CD8-positive, alpha-beta memory T cell (primary cell): Measurements from ENCODE around the gene ACOX3. TPM values are rescaled to one million over a fixed set of nuclear protein-coding genes. Genes with fewer than 3 reads are reported as not detected.

Experiments
- CTCF ChIA-PET: fragments of 350-600 bp; sonication (Branson Sonifier 250); formaldehyde crosslinking; loops from one replicate; lab custom pipeline; 2021; ENCODE audit warnings: antibody characterized with exemption; lab: Charles Lee
- POLR2A ChIA-PET: fragments of 350-600 bp; sonication (Branson Sonifier 250); formaldehyde crosslinking; loops from one replicate; lab custom pipeline; 2021; ENCODE audit warnings: antibody characterized with exemption; lab: Charles Lee
- DNase-seq, 5 donors: peaks; one replicate each; pipeline versions ENCODE4 v3.0.0 to v3.0.0-alpha.2; 2020 to 2022; ENCODE audit warnings: mixed read lengths in 1 of 5
- H3K27ac ChIP-seq: one replicate; pipeline ENCODE4 v1.7.0; 2013; ENCODE audit warnings: low read depth, mild to moderate bottlenecking, low read length, moderate library complexity
- H3K27me3 ChIP-seq: 2 replicates; pipeline ENCODE4 v1.7.0; 2013; ENCODE audit warnings: low read length, mild to moderate bottlenecking; ENCODE audit not compliant: insufficient read depth, poor library complexity, severe bottlenecking
- H3K36me3 ChIP-seq: 2 replicates; pipeline ENCODE4 v1.7.0; 2013; ENCODE audit warnings: mild to moderate bottlenecking, low read length, moderate library complexity; ENCODE audit not compliant: insufficient read depth
- H3K4me1 ChIP-seq: 2 replicates; pipeline ENCODE4 v1.7.0; 2013; ENCODE audit warnings: mild to moderate bottlenecking, low read length, moderate library complexity; ENCODE audit not compliant: insufficient read depth
- H3K4me3 ChIP-seq: 2 replicates; pipeline ENCODE4 v1.7.0; 2013; ENCODE audit warnings: mild to moderate bottlenecking, low read length
- H3K9me3 ChIP-seq: 2 replicates; pipeline ENCODE4 v1.7.0; 2013; ENCODE audit warnings: mild to moderate bottlenecking, low read length
- H3K27ac Mint-ChIP-seq, 8 donors: one replicate each; pipeline ENCODE4 v1.8.0; 2020 to 2021; ENCODE audit warnings: mixed read lengths in 8 of 8, mild to moderate bottlenecking in 6 of 8, inconsistent platforms in 3 of 8, moderate library complexity in 3 of 8
- H3K27me3 Mint-ChIP-seq, 2 donors: one replicate each; pipeline ENCODE4 v1.8.0; 2020 to 2021; ENCODE audit warnings: mixed read lengths in 2 of 2, mild to moderate bottlenecking in 1 of 2, moderate library complexity in 1 of 2
- H3K36me3 Mint-ChIP-seq, 3 donors: one replicate each; pipeline ENCODE4 v1.8.0; 2020 to 2021; ENCODE audit warnings: mixed read lengths in 3 of 3, inconsistent platforms in 1 of 3, mild to moderate bottlenecking in 1 of 3
- H3K4me1 Mint-ChIP-seq, 3 donors: one replicate each; pipeline ENCODE4 v1.8.0; 2020 to 2021; ENCODE audit warnings: mixed read lengths in 3 of 3, inconsistent platforms in 1 of 3, mild to moderate bottlenecking in 1 of 3
- H3K4me3 Mint-ChIP-seq, 7 donors: one replicate each; pipeline ENCODE4 v1.8.0; 2020 to 2021; ENCODE audit warnings: mixed read lengths in 7 of 7, mild to moderate bottlenecking in 6 of 7, moderate library complexity in 4 of 7, inconsistent platforms in 2 of 7
- H3K9me3 Mint-ChIP-seq, 5 donors: one replicate each; pipeline ENCODE4 v1.8.0; 2020 to 2022; ENCODE audit warnings: mixed read lengths in 5 of 5, mild to moderate bottlenecking in 3 of 5, moderate library complexity in 2 of 5, inconsistent platforms in 1 of 5
- polyA plus RNA-seq: library from polyadenylated mRNA; unstranded; fragments of 300-500 nt; fragmentation: Illumina TruSeq; gene quantifications from one replicate; pipeline ENCODE4 v1.2.3, GENCODE V29; 2021
- total RNA-seq, 2 experiments: library from RNA; stranded (reverse); gene quantifications; one replicate each; pipeline ENCODE4 v1.2.3, GENCODE V29; 2021

The ACOX3 gene
- total and polyA plus RNA-seq, 3 experiments from 2014 or later, result 14.2 to 24.9 (median 22.3) TPM

GRCh38 chr4:8471211-8471875, 30.8 kb upstream of the ACOX3 start:
- no peak for DNase-seq
- Mint-ChIP-seq H3K9me3 (no peaks in the 10 kb centered on the region), H3K36me3 (peaks cover 0 to 64% (median 10%) of the 10 kb centered on the region in 3 donors), H3K27me3 (no peaks in the 10 kb centered on the region), H3K4me1 (no peaks in the 10 kb centered on the region), H3K27ac (no peak overlapping the region), H3K4me3 (no peak overlapping the region)
- H3K9me3 ChIP-seq, result no peaks in the 10 kb centered on the region
- H3K4me1 ChIP-seq, result no peaks in the 10 kb centered on the region
- no peak overlapping the region for H3K4me3 ChIP-seq
- ChIA-PET CTCF (no interaction called here), POLR2A (no interaction called here)
- H3K27ac ChIP-seq, result no peak overlapping the region
- no peaks in the 10 kb centered on the region for H3K27me3 ChIP-seq
- no peaks in the 10 kb centered on the region for H3K36me3 ChIP-seq

GRCh38 chr4:8470451-8471024, 30.0 kb upstream of the ACOX3 start:
- POLR2A ChIA-PET, result no interaction called here

GRCh38 chr4:8469550-8469949, 29.0 kb upstream of the ACOX3 start:
- H3K9me3 Mint-ChIP-seq, result no peaks in the 10 kb centered on the region
- no peaks in the 10 kb centered on the region for H3K27me3 Mint-ChIP-seq
- H3K27ac Mint-ChIP-seq, result no peak overlapping the region
- H3K27me3 ChIP-seq, result no peaks in the 10 kb centered on the region
- H3K4me3 Mint-ChIP-seq, result no peak overlapping the region
- H3K36me3 Mint-ChIP-seq, result peaks cover 5 to 70% (median 13%) of the 10 kb centered on the region in 3 donors
- no peaks in the 10 kb centered on the region for H3K4me1 Mint-ChIP-seq
- no peaks in the 10 kb centered on the region for H3K4me1 ChIP-seq
- POLR2A ChIA-PET, result no interaction called here
- CTCF ChIA-PET, result no interaction called here
- no peak for DNase-seq
- H3K27ac ChIP-seq, result no peak overlapping the region
- H3K9me3 ChIP-seq, result no peaks in the 10 kb centered on the region
- H3K36me3 ChIP-seq, result peaks cover 12% of the 10 kb centered on the region
- no peak overlapping the region for H3K4me3 ChIP-seq

More at GRCh38 chr4:8470451-8471024, 30.0 kb upstream of the ACOX3 start:
- DNase-seq, result no peak
- Mint-ChIP-seq H3K36me3 (peaks cover under 1 to 64% (median 10%) of the 10 kb centered on the region in 3 donors), H3K4me3 (no peak overlapping the region), H3K27ac (peak overlapping the region in 1 of 8 donors; percentile 33), H3K4me1 (no peaks in the 10 kb centered on the region), H3K9me3 (no peaks in the 10 kb centered on the region), H3K27me3 (no peaks in the 10 kb centered on the region)
- Histone ChIP-seq H3K9me3 (no peaks in the 10 kb centered on the region), H3K4me3 (no peak overlapping the region), H3K27me3 (no peaks in the 10 kb centered on the region), H3K4me1 (no peaks in the 10 kb centered on the region), H3K27ac (no peak overlapping the region), H3K36me3 (peaks cover 4% of the 10 kb centered on the region)
- CTCF ChIA-PET, result no interaction called here

GRCh38 chr4:8468746-8469535, 28.4 kb upstream of the ACOX3 start:
- Mint-ChIP-seq H3K27ac (peak overlapping the region in 1 of 8 donors; percentile 23), H3K9me3 (no peaks in the 10 kb centered on the region), H3K27me3 (no peaks in the 10 kb centered on the region), H3K4me3 (no peak overlapping the region), H3K4me1 (no peaks in the 10 kb centered on the region), H3K36me3 (peaks cover 5 to 76% (median 13%) of the 10 kb centered on the region in 3 donors)
- H3K27ac ChIP-seq, result no peak overlapping the region
- peak; percentile 9 to 55 (median 15) for DNase-seq
- CTCF ChIA-PET, result interaction anchor here (0.9 to 1.4 kb wide), 3 partner anchors 10 to 16 kb away, joined by 3 to 6 read pairs (median 4); no protein-coding TSS in a partner anchor
- H3K27me3 ChIP-seq, result no peaks in the 10 kb centered on the region
- POLR2A ChIA-PET, result no interaction called here
- no peak overlapping the region for H3K4me3 ChIP-seq
- H3K9me3 ChIP-seq, result no peaks in the 10 kb centered on the region
- H3K4me1 ChIP-seq, result no peaks in the 10 kb centered on the region
- H3K36me3 ChIP-seq, result peaks cover 13% of the 10 kb centered on the region

- H3K27me3 Mint-ChIP-seq, result no peaks in the 10 kb centered on the region
- H3K4me1 ChIP-seq, result no peaks in the 10 kb centered on the region
- no peaks in the 10 kb centered on the region for H3K9me3 Mint-ChIP-seq
- H3K36me3 ChIP-seq, result peaks cover 17% of the 10 kb centered on the region
- H3K27ac Mint-ChIP-seq, result no peak overlapping the region
- H3K36me3 Mint-ChIP-seq, result peaks cover 5 to 85% (median 13%) of the 10 kb centered on the region in 3 donors
- H3K9me3 ChIP-seq, result no peaks in the 10 kb centered on the region
- POLR2A ChIA-PET, result no interaction called here
- no peak for DNase-seq
- no peak overlapping the region for H3K4me3 Mint-ChIP-seq
- H3K4me1 Mint-ChIP-seq, result no peaks in the 10 kb centered on the region
- no peak overlapping the region for H3K4me3 ChIP-seq
- H3K27me3 ChIP-seq, result no peaks in the 10 kb centered on the region
- H3K27ac ChIP-seq, result no peak overlapping the region
- CTCF ChIA-PET, result no interaction called here
These were observed 26.5 kb upstream of the ACOX3 start for GRCh38 chr4:8467016-8467415.

GRCh38 chr4:8465615-8466611, 25.4 kb upstream of the ACOX3 start:
- Histone ChIP-seq H3K27me3 (no peaks in the 10 kb centered on the region), H3K4me3 (no peak overlapping the region), H3K9me3 (no peaks in the 10 kb centered on the region), H3K4me1 (no peaks in the 10 kb centered on the region), H3K36me3 (peaks cover 17% of the 10 kb centered on the region), H3K27ac (no peak overlapping the region)
- Mint-ChIP-seq H3K36me3 (peaks cover 5 to 87% (median 13%) of the 10 kb centered on the region in 3 donors), H3K27ac (no peak overlapping the region), H3K4me1 (no peaks in the 10 kb centered on the region), H3K27me3 (no peaks in the 10 kb centered on the region), H3K4me3 (no peak overlapping the region), H3K9me3 (no peaks in the 10 kb centered on the region)
- CTCF ChIA-PET, result interaction anchor here (0.7 kb wide), 1 partner anchor 452 kb away, joined by 3 read pairs; no protein-coding TSS in a partner anchor
- POLR2A ChIA-PET, result no interaction called here
- no peak for DNase-seq

- H3K36me3 Mint-ChIP-seq, result peaks cover 5 to 87% (median 16%) of the 10 kb centered on the region in 3 donors
- H3K9me3 Mint-ChIP-seq, result no peaks in the 10 kb centered on the region
- no peak overlapping the region for H3K27ac Mint-ChIP-seq
- no peaks in the 10 kb centered on the region for H3K4me1 ChIP-seq
- POLR2A ChIA-PET, result no interaction called here
- no peaks in the 10 kb centered on the region for H3K27me3 ChIP-seq
- no peaks in the 10 kb centered on the region for H3K4me1 Mint-ChIP-seq
- H3K9me3 ChIP-seq, result no peaks in the 10 kb centered on the region
- no peak overlapping the region for H3K4me3 ChIP-seq
- no peaks in the 10 kb centered on the region for H3K27me3 Mint-ChIP-seq
- no peak for DNase-seq
- no peak overlapping the region for H3K27ac ChIP-seq
- CTCF ChIA-PET, result no interaction called here
- H3K36me3 ChIP-seq, result peaks cover 17% of the 10 kb centered on the region
- H3K4me3 Mint-ChIP-seq, result no peak overlapping the region
These were observed 23.9 kb upstream of the ACOX3 start for GRCh38 chr4:8464381-8464780.
